ENCODE measurements around the gene LAMB3. TPM values are rescaled to one million over a fixed set of nuclear protein-coding genes. Genes with fewer than 3 reads are reported as not detected.

LAMB3 gene
- polyA plus RNA-seq, 1 donor from 2014 or later = 5.8 TPM

- H3K79me2 ChIP-seq (replicated peaks; ENCODE audit: insufficient read depth, low read length) = no peaks in the 10 kb centered on the region
- H3K36me3 ChIP-seq (ENCODE audit: insufficient read depth, low read length) = no peaks in the 10 kb centered on the region
- no peak overlapping the region for H3K9ac ChIP-seq (ENCODE audit: low read length)
- no peak overlapping the region for H3K27ac ChIP-seq (ENCODE audit: low read length)
- no peaks in the 10 kb centered on the region for H3F3A ChIP-seq (ENCODE audit: insufficient read depth, low read length, poor library complexity, severe bottlenecking)
- H3K27me3 ChIP-seq (ENCODE audit: insufficient read depth, low read depth, low read length) = no peaks in the 10 kb centered on the region
- H3K4me2 ChIP-seq (ENCODE audit: low read length) = no peak overlapping the region
- no peaks in the 10 kb centered on the region for H3K9me3 ChIP-seq (ENCODE audit: low read length)
- no peaks in the 10 kb centered on the region for H3K9me2 ChIP-seq (ENCODE audit: insufficient read depth, low read length)
- TF ChIP-seq MXI1 (conservative IDR thresholded peaks at IDR 0.05; ENCODE audit: poor library complexity, severe bottlenecking) (no peak), EZH2 (IDR thresholded peaks at IDR 0.05; ENCODE audit: borderline replicate concordance, insufficient read depth, low read length, poor library complexity, severe bottlenecking) (no peak), EP300 (conservative IDR thresholded peaks at IDR 0.05; ENCODE audit: poor library complexity, severe bottlenecking) (no peak), TAF1 (IDR thresholded peaks at IDR 0.05; ENCODE audit: low read depth) (no peak), POLR2AphosphoS5 (IDR thresholded peaks at IDR 0.05) (no peak)
- H4K20me1 ChIP-seq (ENCODE audit: insufficient read depth) = no peaks in the 10 kb centered on the region
- H3K4me3 ChIP-seq (ENCODE audit: low read length) = no peak overlapping the region
- H2AFZ ChIP-seq (ENCODE audit: low read depth, low read length) = no peak overlapping the region
These were observed 35.1 kb downstream of the LAMB3 start for GRCh38 chr1:209617047-209617673.

- no peaks in the 10 kb centered on the region for H3K27me3 ChIP-seq (ENCODE audit: insufficient read depth, low read depth, low read length)
- no peaks in the 10 kb centered on the region for H3F3A ChIP-seq (ENCODE audit: insufficient read depth, low read length, poor library complexity, severe bottlenecking)
- no peak overlapping the region for H3K4me3 ChIP-seq (ENCODE audit: low read length)
- no peaks in the 10 kb centered on the region for H3K36me3 ChIP-seq (ENCODE audit: insufficient read depth, low read length)
- H3K27ac ChIP-seq (ENCODE audit: low read length) = no peak overlapping the region
- H3K9me3 ChIP-seq (ENCODE audit: low read length) = no peaks in the 10 kb centered on the region
- H3K9me2 ChIP-seq (ENCODE audit: insufficient read depth, low read length) = no peaks in the 10 kb centered on the region
- TF ChIP-seq EZH2 (IDR thresholded peaks at IDR 0.05; ENCODE audit: borderline replicate concordance, insufficient read depth, low read length, poor library complexity, severe bottlenecking) = no peak
- TF ChIP-seq RAD21 (conservative IDR thresholded peaks at IDR 0.05) = no peak
- TF ChIP-seq EP300 (conservative IDR thresholded peaks at IDR 0.05; ENCODE audit: poor library complexity, severe bottlenecking) = no peak
- no peak for TF ChIP-seq CTCF (IDR thresholded peaks at IDR 0.05; ENCODE audit: poor library complexity, severe bottlenecking)
- no peak for TF ChIP-seq POLR2AphosphoS5 (IDR thresholded peaks at IDR 0.05)
- no peak for TF ChIP-seq REST (IDR thresholded peaks at IDR 0.05; ENCODE audit: borderline replicate concordance)
- no peak for TF ChIP-seq MXI1 (conservative IDR thresholded peaks at IDR 0.05; ENCODE audit: poor library complexity, severe bottlenecking)
- TF ChIP-seq TAF1 (IDR thresholded peaks at IDR 0.05; ENCODE audit: low read depth) = no peak
- no peak for TF ChIP-seq SMC3 (conservative IDR thresholded peaks at IDR 0.05; ENCODE audit: poor library complexity)
- no peak overlapping the region for H2AFZ ChIP-seq (ENCODE audit: low read depth, low read length)
- H3K9ac ChIP-seq (ENCODE audit: low read length) = no peak overlapping the region
- H3K79me2 ChIP-seq (replicated peaks; ENCODE audit: insufficient read depth, low read length) = no peaks in the 10 kb centered on the region
- no peak overlapping the region for H3K4me2 ChIP-seq (ENCODE audit: low read length)
- no peaks in the 10 kb centered on the region for H4K20me1 ChIP-seq (ENCODE audit: insufficient read depth)
These were observed 35.7 kb downstream of the LAMB3 start for GRCh38 chr1:209616366-209617046.
